ENCODE measurements around the gene MMGT1.

The MMGT1 gene

DNA sequence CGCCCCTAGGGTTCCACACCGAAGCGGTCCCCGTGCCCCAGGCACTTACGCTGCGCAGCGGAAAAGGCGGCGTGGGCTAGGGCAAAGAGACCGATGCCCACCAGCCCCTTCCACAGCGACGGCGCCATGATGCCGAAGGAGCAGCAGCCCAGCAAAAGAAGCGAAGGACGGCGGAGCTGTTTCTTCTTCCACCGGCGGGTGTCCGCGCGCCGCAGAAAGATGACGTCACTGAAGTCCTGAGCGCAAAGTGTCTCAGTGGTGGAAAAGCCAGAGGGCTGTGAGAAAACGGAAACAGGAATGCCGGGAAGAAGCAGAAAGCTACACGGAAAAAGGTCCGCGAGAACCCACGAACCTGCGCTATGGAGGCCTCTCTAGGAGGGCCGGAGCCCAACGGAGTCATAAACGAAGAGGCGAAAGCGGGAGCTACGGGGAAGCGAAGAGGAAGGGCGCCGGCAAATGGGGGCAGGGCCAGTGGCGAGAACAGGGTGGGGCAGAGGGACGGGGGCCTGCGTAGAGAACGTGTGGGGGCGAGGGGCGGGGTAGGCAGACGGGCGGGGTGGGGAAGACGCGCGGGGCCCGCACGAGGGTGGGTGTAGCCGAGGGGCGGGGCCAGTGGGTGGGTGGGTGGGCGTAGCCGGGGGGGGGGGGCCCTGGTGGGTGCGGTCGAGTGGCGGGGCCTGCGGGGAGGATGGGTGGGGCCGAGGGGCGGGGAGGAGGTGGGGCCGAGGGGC lies at the start of gene MMGT1:
TSS of gene MMGT1 (minus strand) at position 441 of the 731 bp plus-strand sequence. CDS start at position 128, 313 bp downstream.
- peak; percentile 84 for DNase-seq

DNA sequence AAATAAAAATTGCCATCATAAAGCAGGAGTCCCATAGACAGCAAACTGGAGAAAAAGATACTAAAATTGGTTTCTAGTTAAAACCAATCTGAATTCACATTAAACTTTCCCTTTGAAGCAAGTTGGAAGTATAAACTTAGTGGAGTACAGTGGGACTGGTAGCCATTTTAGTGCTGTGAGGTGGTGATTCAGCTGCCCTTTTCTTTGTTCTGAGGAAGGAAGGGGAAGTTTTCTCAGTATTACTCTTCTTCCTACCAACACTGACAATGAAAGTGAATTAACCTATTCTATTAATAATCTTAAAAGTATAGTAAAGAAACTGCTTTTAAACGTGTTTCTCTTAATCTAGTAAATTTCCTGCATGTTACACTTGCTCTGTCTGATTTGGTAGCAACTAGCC lies 48.1 kb upstream of the MMGT1 start:
- no peak for DNase-seq

DNA sequence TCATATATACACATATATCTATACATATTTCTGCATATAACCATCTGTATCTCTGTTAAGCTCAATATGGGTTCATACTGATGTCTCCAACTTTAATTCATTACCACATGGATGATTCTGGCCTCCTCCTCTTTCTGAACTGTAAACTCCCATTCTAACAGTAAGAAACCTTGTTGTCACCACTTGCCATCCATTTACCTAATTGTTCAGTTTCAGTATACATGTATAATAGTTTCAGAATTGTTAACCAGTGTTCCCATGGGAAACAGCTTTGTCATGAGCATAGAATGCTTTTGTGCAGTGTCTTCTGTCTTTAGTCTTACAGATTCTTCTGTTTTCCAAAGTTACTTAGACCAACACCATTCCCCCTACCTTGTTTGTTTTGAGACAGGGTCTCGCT lies 47.4 kb upstream of the MMGT1 start:
- DNase-seq, result no peak

DNA sequence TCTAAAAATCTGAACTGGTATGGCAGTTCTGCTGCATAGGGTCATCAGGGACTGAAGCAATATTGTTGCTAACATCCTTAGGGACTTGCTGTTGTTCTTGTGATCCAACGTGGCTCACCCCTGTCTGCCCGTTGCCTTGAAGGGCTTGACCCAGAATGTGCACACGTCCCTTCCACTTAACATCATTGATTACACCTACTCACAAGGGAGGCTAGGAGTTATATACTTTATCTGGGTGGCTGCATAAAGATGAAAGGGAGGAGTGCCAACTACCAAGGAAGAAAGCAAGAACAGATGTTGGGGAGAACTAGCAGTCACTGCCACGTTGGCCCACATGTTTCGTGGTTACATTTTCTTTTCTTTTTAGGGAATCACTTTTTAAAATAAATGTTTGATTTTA lies 45.4 kb upstream of the MMGT1 start:
- no peak for DNase-seq

DNA sequence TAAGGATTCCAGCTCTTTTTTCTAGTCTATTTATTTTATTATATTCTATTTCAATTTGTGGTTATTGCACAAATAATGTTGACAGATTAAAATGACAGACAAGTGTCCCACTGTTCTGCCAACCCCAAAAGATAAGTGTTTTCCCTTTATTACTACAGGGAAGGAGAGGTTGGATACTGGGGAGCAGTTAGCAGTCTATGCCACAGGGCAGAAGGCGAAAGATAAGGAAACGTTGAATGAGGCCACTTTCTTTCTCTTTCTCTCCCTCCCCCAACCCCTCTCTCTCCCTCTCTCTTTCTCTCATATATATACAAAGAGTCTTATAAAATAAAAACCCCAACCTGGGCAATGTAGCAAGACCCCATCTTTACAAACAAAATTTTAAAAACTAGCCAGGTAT lies 43.1 kb upstream of the MMGT1 start:
- DNase-seq, result no peak

DNA sequence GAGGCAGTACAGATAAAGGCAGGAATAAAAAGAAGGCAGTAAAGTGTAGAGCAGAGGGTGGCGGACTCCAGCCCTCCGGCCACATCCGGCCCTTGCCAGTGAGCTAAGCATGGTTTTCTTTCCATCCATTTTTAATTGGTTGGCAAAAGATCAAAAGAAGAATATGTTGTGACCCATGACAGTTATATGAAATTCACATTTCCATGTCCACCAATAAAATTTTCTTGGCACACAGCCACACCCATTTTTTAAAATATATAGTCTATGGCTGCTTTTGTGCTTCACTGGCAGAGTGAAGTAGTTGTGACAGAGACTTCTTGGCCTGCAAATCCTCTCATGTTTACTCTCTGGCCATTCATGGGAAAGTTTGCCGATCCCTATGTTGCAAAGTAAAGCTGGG lies 41.2 kb upstream of the MMGT1 start:
- DNase-seq, result no peak

DNA sequence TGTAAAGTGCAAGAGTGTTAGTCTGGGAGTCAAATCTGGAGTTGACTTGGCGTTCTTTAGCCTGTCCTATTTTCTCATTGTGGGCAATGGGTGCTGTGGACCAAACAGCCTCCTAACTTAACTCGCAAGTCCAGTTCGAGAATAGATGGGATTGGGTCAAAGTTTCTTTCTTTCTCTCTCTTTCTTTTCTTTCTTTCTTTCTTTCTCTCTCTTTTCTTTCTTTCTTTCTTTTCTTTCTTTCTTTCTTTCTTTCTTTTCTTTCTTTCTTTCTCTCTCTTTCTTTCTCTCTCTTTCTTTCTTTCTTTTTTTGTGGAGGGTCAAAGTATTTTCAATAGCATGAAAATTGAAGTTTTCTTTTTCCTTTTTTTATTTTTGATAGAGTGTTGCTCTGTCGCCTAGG lies 14.5 kb upstream of the MMGT1 start:
- no peak for DNase-seq

DNA sequence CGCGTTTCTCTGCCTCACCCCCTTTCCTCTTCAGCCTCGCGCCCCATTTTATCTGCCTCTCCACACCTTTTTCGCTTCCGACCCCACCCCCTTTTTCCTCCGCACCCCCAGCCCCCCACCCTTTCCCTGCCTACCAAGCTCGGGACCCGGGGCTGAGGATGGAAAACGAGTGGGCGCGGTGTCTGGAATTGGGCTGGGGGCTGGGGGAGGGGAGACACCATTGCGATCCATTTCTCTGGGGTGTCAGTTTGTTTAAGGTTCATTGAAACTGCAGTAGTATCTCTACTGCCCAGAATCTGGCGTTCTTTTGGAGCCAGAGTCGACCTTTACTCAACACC lies 12.2 kb upstream of the MMGT1 start:
- DNase-seq, result no peak

DNA sequence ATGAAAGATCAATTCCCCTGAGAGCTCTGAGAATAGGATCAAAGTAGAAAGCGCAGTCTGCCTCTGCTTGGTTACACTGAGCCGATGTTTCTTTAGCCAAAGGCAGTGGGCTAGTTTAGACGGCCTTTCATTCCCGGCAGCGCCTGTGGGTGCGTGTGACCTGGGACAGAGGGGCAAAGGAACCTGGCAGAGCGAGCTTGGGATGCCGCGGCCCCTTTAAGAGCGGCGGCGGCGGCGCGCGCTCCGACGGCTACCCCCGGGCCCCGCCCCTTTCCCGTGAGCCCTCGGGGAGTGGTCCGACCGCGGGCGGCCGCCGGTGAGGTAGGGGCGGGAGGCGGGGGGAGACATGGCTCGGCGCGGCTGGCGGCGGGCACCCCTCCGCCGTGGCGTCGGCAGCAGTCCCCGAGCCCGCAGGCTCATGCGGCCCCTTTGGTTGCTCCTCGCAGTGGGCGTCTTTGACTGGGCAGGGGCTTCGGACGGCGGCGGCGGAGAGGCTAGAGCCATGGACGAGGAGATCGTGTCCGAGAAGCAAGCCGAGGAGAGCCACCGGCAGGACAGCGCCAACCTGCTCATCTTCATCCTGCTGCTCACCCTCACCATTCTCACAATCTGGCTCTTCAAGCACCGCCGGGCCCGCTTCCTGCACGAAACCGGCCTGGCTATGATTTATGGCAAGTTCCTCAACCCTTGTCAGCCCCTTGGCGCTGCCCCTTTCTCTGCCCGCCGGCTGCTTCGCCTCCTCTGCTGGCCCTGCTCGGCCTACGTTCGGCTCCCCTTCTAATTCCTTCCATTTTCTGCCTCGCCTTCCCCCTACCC lies 11.6 kb upstream of the MMGT1 start, which contains the start of gene SLC9A6:
TSS of gene SLC9A6 (plus strand) at position 279 of the 816 bp plus-strand sequence. CDS start at position 503, 224 bp downstream.
- DNase-seq, result peak; percentile 55

DNA sequence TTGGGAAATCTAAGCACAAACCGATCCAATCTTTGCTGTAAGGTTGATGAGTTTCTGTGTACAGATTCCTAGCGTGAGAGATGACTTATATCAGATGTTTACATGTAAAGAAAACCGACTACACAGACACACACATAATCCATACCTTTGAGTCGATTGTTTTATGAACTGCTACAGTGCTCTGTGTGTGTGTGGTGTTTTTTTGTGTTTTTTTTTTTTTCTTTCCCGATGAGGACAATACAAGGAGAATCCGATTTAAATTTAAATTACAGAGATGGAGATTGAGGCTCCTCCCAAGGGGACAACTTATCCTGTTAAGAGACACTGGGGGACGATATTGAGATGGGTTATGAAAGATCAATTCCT lies 11.0 kb upstream of the MMGT1 start:
- no peak for DNase-seq

DNA sequence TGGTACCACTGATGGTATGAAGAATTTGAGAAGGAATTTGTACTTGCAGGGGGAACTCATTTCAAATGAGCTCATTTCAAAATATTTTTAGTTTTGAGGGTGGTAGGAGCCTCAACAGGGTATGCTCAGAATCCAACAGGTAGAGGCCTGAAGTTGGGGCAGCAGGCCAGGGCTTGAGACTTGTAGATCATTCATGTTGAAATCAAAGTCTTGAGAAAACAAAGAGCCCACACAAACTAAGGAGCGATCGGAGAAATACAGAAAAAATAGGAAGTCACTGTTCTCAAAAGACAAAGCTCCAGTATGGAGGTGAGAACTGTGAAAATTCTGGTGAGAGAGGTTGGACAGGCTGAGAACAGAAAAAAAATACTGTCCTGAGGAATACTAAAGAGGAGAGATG lies 10.5 kb upstream of the MMGT1 start:
- DNase-seq, result no peak

DNA sequence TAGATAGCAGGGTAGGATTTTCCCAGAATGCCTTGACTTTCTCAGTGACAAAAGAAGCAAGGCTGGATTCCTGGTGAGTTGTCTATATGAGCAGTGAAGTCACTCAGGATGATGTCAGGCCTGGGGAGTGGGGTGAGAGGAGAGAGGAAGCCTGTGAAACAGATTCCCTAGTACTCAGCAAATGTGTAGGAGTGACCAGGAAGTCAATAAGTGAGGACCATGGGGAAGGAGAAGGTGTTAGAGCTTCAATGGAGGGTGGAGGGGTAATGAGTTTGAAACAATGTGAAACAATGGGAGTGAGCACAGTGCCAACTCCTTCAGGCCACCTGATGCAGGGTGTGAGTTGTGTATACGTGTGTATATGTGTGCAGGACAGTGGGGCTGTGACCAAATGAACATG lies 9.1 kb upstream of the MMGT1 start:
- no peak for DNase-seq

DNA sequence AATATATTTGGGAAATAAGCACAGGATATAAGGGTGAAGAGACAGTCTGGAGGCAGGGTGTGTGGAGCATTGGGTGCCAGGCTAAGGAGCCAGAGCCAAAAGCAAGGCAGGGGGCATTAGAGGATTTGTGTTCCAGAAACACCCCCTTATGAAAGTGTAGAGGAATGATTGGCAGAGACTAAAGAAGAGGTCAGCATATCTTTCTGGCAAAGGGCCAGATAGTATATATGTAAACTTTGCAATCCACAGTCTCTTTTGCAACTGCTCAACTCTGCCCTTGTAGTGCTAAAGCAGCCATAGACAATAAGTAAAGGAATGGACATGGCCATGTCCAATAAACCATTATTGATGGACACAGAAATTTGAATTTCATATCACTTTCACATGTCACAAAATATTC lies 7.9 kb upstream of the MMGT1 start:
- no peak for DNase-seq

DNA sequence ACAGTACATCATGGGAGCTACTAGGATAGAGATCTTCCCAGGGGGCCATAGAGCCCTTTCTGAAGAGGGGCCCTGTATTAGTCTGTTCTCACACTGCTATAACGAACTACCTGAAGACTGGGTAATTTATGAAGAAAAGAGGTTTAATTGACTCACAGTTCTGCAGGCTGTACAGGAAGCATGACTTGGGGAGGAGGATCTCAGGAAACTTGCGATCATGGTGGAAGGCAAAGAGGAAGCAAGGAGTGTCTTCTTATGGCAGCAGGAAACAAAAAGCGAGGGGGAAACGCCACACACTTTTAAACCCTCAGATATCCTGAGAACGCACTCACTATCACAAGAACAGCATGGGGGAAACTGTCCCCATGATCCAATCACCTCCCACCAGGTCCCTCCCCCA lies 7.2 kb upstream of the MMGT1 start:
- no peak for DNase-seq

DNA sequence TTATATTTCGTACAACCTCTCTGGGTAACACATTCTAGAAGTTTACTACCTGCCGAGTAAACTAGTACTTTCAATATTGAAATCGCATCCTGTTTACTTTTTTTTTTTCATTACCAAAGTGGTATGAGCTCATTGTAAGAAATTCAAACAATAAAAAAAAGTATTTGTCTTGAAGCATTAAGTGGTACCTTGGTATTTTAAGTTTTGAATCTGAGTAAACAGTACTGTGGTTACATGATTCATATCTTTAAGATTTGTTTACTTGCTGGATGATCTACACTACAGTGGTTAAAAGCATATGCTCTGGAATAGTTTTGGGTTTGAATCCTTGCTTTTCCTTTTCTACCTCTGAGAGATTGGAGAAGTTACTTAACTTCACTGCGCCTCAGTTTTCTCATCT lies 3.8 kb upstream of the MMGT1 start:
- peak; percentile 14 for DNase-seq

DNA sequence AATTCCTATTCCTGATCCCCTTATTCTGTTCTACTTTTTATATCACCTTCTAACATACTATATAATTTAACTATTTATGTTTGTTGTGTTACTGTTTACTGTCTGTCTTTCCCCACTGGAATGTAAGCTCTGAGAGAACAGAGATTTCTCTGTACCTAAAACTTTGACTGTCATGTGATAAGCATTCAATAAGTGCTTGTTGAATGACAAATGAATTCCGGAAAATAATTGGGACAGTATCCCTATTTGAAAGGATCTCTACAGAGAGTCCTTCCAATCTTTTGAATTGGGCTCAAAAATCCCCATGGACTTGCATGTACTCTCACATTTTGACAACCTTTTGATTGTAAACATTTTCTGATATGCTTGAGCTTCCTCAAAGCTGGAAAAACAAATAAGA lies 1.6 kb upstream of the MMGT1 start:
- DNase-seq, result no peak

DNA sequence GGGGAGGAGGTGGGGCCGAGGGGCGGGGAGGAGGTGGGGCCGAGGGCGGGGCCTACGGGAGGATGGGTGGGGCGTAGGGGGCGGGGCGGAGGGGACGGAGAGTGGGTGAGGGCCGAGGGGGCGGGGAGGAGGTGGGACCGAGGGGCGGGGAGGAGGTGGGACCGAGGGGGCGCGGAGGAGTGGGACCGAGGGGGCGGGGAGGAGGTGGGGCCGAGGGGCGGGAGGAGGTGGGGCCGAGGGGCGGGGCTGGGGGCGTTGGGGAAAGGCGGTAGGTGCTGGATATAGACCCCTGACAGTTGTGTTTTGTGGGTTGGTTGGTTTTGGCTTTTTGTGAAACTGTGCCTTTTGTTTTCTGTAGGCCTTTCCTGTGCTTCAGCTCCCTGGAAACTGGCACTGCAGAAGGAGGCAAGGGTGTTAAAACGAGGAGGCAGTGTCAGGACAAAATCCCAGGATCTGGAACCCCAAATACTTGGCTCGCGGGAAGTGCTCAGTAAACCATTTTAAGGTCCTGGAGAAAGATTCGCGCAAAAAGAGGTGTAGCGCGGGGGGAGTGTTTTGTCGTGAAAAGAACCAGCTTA lies 580 bp upstream of the MMGT1 start:
- peak; percentile 73 for DNase-seq

DNA sequence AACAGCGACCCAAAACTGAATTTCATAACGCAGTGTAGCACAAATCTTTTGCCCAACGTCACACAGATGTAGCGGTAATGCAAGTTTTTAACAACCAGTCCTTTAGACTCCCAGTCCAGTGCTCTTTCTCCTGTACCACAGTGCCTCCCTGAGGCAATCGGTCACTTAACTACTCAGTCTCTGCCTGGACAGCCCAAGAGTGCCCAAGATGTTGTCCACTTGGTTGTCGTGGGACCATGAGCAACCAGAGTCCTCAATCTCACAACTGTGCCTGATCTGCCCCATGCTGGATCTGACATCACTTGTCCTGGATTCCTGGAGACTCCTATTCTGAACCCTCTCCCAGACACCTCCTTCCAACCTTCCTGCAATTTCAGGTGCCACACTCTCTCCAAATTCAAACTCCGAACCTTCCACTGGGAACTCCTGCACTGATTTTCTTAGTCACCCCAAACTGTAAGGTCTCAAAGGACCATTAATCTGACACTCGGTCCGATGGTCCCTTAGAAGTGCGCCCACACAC lies 702 bp downstream of the MMGT1 start:
- peak; percentile 6 for DNase-seq

DNA sequence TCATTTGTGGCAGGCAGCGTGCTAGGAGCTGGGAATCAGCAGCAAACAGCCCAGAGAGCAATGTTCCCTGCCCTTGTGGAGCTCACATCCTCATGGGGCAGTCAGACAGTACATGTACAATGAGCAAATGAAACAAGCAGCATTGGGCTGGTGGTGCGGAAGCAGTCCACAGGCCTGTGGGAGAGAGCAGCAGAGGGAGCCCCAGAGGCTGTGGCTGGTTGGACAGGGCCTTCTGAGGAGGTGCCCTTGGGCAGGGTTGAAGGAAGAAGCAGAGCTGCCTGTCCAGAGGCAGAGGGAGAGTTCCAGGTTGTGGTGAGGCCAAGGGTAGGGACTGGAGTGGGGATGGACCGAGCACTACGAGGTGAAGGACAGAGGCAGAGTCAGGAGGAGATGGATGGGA lies 22.5 kb downstream of the MMGT1 start:
- no peak for DNase-seq

DNA sequence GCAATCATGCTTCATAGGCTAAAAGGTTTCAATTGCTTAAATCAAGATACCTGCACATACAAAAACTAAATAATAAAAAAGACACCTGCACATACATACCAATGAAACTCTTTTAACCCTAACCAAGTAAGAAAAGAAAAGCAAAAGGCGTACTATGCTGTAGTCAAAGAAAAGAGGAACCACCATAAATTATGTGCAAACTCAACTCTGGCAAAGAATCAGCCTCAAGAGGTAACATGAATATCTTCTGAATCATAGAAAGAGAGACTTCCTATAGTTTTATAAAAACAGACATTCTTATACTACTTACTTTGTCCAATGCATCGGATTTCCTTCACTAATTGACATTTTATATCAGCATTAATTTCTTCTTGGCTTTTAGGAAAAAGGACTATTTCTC lies 29.3 kb downstream of the MMGT1 start:
- no peak for DNase-seq

DNA sequence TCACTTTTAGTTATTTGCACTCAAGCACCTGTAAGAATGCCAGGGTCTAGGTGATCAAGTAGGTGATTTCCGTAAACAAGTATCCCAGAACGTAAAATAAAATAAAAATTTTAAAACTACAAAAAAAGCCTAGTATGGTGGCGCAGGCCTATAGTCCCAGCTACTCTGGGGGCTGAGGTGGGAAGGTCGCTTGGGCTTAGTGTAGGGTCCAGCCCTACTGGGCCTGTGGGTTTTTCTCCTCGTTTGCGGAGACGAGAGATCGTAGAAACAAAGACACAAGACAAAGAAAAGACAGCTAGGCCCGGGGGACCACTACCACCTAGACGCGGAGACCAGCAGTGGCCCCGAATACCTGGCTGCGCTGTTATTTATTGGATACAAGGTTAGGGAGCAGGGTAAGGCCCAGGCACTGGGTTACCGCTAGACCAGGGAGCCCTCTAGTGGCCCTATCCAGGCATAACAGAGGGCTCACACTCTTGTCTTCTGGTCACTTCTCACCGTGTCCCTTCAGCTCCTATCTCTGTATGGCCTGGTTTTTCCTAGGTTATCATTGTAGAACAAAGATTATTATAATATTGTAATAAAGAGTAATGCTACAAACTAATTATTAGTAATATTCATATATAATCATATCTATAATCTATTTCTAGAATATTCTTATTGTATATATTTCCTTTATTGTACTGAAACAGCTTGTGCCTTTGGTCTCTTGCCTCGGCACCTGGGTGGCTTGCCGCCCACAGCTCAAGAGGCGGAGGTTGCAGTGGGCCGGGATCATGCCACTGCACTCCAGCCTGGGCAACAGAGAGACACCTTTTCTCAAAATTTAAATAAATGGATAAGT lies 41.9 kb downstream of the MMGT1 start:
- DNase-seq, result peak; percentile 10

DNA sequence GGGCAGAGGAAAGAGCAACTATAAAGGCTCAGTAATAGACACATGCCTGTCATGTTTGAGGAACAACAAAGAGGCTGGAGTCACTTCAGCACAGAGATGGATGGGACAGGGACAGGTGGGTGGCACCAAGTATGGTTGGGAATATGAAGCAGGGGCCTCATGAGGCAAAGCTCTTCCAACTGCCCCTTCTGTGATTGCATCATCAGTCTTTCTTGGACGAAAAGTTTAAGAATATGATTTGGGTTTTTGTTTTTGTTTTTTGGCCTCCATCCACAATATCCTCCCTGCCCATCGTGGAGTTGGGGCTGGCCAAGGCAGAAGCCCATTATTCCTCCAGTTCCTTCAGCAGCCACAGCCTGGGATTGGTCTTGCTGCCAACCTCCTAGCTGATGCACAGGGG lies 45.9 kb downstream of the MMGT1 start:
- DNase-seq, result no peak

DNA sequence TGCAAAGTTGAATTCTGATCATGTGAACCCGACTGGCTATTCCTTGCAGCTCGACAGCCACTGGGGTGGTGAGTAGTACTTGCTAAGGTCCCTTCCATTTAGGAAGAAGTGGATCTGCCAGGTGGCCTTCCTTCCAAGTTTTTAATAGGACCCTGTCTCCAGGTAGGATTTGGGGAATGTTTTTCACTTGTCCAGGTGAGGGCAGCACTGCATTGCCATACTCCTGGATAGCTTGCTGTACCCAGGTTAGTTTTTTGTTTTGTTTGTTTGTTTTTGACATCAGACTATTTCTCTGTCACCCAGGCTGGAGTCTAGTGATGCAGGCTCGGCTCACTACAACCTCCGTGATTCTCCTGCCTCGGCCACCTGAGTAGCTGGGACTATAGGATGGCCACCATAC lies 50.4 kb downstream of the MMGT1 start:
- no peak for DNase-seq

Measured in fibroblast of skin of right biceps (primary cell).